BE2C (cell line): Measurements from ENCODE around the gene HHAT.
A peak's percentile ranks its signal among the peaks of the same experiment; 100 is the strongest.

Source experiments
- DNase-seq: peaks from one replicate; pipeline ENCODE4 v3.0.0-alpha.2; 2020
- H3K27me3 ChIP-seq: fragments of 250-450 bp; sonication (Bioruptor Pico); 2 replicates; pipeline ENCODE4 v1.5.1; 2020; ENCODE audit warnings: mild to moderate bottlenecking
- H3K36me3 ChIP-seq: fragments of 250-450 bp; sonication (Bioruptor Pico); 2 replicates; pipeline ENCODE4 v1.5.1; 2020; ENCODE audit warnings: mild to moderate bottlenecking
- H3K4me1 ChIP-seq: fragments of 250-450 bp; sonication (Bioruptor Pico); 2 replicates; pipeline ENCODE4 v1.5.1; 2020
- H3K4me3 ChIP-seq: 2 replicates; pipeline ENCODE4 v1.5.1; 2011; ENCODE audit warnings: low read depth, low read length
- H3K9me3 ChIP-seq: fragments of 250-450 bp; sonication (Bioruptor Pico); 2 replicates; pipeline ENCODE4 v1.5.1; 2020
- TF ChIP-seq, protein P1 (sequence below): IDR thresholded peaks from 2 replicates; pipeline ENCODE4 v1.5.1; 2012; ENCODE audit warnings: mild to moderate bottlenecking, low read depth, low read length

HHAT gene

DNA sequence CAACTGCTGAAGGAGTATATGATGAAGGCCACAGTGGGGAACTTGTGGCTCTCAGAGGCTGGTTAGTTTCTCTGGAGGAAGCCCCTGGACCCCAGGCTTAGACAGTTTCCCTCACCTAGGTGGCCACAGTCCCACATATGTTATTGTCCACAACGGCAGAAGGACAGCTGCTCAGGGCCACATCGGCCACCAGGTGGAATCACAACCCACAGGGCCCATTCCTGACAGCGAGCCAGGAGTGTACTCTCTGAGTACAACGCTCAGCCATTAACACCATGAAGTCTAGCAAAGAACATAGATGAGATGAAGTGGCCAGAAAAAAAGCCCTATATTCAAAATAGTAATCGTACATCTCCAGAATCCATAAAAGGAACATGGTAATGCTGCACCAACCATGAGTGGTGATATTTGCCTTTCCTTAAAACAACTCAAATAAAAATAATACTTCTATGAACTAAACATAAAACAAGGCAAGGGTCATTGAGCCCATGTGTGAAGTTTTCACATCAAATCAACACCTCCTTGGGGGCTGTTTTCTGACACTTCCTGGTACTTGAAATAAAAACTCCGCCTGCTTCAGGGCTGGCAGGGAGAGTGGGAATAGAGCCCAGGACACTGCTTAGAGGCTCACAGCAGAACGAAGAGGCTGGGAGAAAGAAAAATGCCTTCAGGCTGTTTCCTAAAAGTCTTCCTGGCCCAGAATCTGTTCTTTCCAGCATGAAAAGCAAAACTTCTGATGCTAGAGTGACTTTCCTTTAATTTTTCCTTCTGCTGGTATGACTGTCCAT, 383.3 kb downstream of the HHAT start:
- H3K9me3 ChIP-seq: no peaks in the 10 kb centered on the region
- H3K4me3 ChIP-seq: no peak overlapping the region
- DNase-seq: no peak
- TF ChIP-seq, protein P1, sequence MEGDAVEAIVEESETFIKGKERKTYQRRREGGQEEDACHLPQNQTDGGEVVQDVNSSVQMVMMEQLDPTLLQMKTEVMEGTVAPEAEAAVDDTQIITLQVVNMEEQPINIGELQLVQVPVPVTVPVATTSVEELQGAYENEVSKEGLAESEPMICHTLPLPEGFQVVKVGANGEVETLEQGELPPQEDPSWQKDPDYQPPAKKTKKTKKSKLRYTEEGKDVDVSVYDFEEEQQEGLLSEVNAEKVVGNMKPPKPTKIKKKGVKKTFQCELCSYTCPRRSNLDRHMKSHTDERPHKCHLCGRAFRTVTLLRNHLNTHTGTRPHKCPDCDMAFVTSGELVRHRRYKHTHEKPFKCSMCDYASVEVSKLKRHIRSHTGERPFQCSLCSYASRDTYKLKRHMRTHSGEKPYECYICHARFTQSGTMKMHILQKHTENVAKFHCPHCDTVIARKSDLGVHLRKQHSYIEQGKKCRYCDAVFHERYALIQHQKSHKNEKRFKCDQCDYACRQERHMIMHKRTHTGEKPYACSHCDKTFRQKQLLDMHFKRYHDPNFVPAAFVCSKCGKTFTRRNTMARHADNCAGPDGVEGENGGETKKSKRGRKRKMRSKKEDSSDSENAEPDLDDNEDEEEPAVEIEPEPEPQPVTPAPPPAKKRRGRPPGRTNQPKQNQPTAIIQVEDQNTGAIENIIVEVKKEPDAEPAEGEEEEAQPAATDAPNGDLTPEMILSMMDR: peak; percentile 44
- H3K27me3 ChIP-seq: no peaks in the 10 kb centered on the region
- no peaks in the 10 kb centered on the region for H3K36me3 ChIP-seq
- H3K4me1 ChIP-seq: no peaks in the 10 kb centered on the region

- no peaks in the 10 kb centered on the region for H3K36me3 ChIP-seq
- TF ChIP-seq, protein P1: no peak
- H3K4me3 ChIP-seq: no peak overlapping the region
- no peaks in the 10 kb centered on the region for H3K27me3 ChIP-seq
- no peaks in the 10 kb centered on the region for H3K9me3 ChIP-seq
- no peaks in the 10 kb centered on the region for H3K4me1 ChIP-seq
- DNase-seq: no peak
Measured at GRCh38 chr1:210715072-210715471, 386.4 kb downstream of the HHAT start.

- no peak overlapping the region for H3K4me3 ChIP-seq
- no peaks in the 10 kb centered on the region for H3K36me3 ChIP-seq
- no peaks in the 10 kb centered on the region for H3K27me3 ChIP-seq
- H3K4me1 ChIP-seq: no peaks in the 10 kb centered on the region
- TF ChIP-seq, protein P1: no peak
- H3K9me3 ChIP-seq: no peaks in the 10 kb centered on the region
- no peak for DNase-seq
Measured at GRCh38 chr1:210722410-210723081, 393.8 kb downstream of the HHAT start.

GRCh38 chr1:210723646-210724045, 394.9 kb downstream of the HHAT start:
- DNase-seq: no peak
- no peak overlapping the region for H3K4me3 ChIP-seq
- TF ChIP-seq, protein P1: no peak

GRCh38 chr1:210724768-210725167, 396.1 kb downstream of the HHAT start:
- TF ChIP-seq, protein P1: no peak
- Histone ChIP-seq H3K36me3 (no peaks in the 10 kb centered on the region), H3K4me1 (peaks cover 5% of the 10 kb centered on the region), H3K27me3 (no peaks in the 10 kb centered on the region), H3K4me3 (no peak overlapping the region), H3K9me3 (no peaks in the 10 kb centered on the region)
- no peak for DNase-seq

More at GRCh38 chr1:210723646-210724045, 394.9 kb downstream of the HHAT start:
- no peaks in the 10 kb centered on the region for H3K36me3 ChIP-seq
- no peaks in the 10 kb centered on the region for H3K9me3 ChIP-seq
- peaks cover 4% of the 10 kb centered on the region; the same call in 1 of the 2 replicates for H3K4me1 ChIP-seq
- no peaks in the 10 kb centered on the region for H3K27me3 ChIP-seq
